Stimulated activated memory B cell treated with anti-CD40 and anti-IgM and Interleukin-4, amounts not matched to agents 10 μg/mL and 1 μg/mL and 100 μg/mL, for 72 hours (primary cell): ENCODE measurements around the gene CDON.
"Not testable (repeated sequence)": the region's sequence is repeated elsewhere in the genome, so short reads cannot be mapped to it uniquely, and the experiment has no call there.

Experiments
- ATAC-seq: fragments of 150-1000 bp; cut with Tn5 transposase; 2 replicates; pipeline ENCODE4 v1.10.0; 2021
- H3K27ac Mint-ChIP-seq: one replicate; pipeline ENCODE4 v1.8.0; 2022; ENCODE audit warnings: mild to moderate bottlenecking, mixed read lengths
- H3K27me3 Mint-ChIP-seq: one replicate; pipeline ENCODE4 v1.8.0; 2022; ENCODE audit warnings: mixed read lengths
- H3K36me3 Mint-ChIP-seq: one replicate; pipeline ENCODE4 v1.8.0; 2022; ENCODE audit warnings: mixed read lengths
- H3K4me1 Mint-ChIP-seq: one replicate; pipeline ENCODE4 v1.8.0; 2022; ENCODE audit warnings: mixed read lengths
- H3K4me3 Mint-ChIP-seq: one replicate; pipeline ENCODE4 v1.8.0; 2022; ENCODE audit warnings: mild to moderate bottlenecking, moderate library complexity, mixed read lengths
- H3K9me3 Mint-ChIP-seq: one replicate; pipeline ENCODE4 v1.8.0; 2022; ENCODE audit warnings: mixed read lengths

Gene CDON

GRCh38 chr11:126034933-126035425, 27.7 kb downstream of the CDON start:
- Mint-ChIP-seq H3K27ac (no peak overlapping the region), H3K36me3 (no peaks in the 10 kb centered on the region), H3K9me3 (peaks cover 4% of the 10 kb centered on the region), H3K27me3 (peaks cover 52% of the 10 kb centered on the region), H3K4me1 (no peaks in the 10 kb centered on the region), H3K4me3 (no peak overlapping the region)
- ATAC-seq, result no peak

GRCh38 chr11:126034039-126034932, 28.4 kb downstream of the CDON start:
- Mint-ChIP-seq H3K27me3 (peaks cover 52% of the 10 kb centered on the region), H3K9me3 (peaks cover 4% of the 10 kb centered on the region)

DNA sequence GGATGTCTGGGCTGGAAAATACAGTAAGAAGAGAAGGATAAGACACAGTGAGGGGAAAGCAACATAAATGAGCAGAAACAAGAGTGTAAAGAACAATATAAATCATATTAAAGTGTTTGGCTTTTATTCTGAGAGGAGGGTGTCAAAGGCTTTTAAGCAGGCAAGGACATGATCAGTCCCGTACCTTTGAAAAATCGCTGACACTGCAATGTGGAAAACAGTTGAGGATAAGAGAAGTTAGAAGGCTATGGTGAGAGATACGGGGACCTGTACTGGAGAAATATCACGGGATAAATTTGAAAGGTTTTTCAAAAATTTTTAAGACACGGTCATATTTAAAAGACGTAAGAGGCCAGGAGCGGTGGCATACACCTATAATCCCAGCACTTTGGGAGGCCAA, 30.3 kb downstream of the CDON start:
- Mint-ChIP-seq H3K27me3 (peaks cover 43% of the 10 kb centered on the region), H3K27ac (no peak overlapping the region), H3K9me3 (peaks cover 4% of the 10 kb centered on the region), H3K4me3 (no peak overlapping the region), H3K4me1 (no peaks in the 10 kb centered on the region), H3K36me3 (no peaks in the 10 kb centered on the region)
- ATAC-seq, result no peak

More at GRCh38 chr11:126034039-126034932, 28.4 kb downstream of the CDON start:
- ATAC-seq, result no peak
- H3K36me3 Mint-ChIP-seq, result no peaks in the 10 kb centered on the region
- H3K4me1 Mint-ChIP-seq, result no peaks in the 10 kb centered on the region
- H3K4me3 Mint-ChIP-seq, result no peak overlapping the region
- no peak overlapping the region for H3K27ac Mint-ChIP-seq

DNA sequence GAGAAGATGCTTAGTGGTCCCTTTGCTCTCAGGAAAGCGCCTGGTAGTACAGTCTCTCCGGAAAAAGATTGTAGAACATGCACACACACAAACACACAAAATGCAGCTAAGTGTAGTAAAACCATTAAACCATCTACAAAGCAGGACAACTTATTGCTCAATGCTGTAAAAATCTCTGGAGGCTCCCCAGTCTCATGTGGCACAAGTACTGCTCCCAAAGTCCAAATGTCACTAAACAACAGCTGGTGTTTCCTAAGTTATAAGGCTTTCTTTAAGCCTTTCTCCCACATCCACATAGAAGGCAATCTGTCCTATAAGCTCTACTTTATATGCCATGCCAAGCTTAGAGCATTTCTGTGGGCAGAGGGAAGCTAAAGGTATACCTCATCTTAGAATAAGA, 32.9 kb downstream of the CDON start:
- no peak for ATAC-seq
- H3K27ac Mint-ChIP-seq, result no peak overlapping the region
- no peak overlapping the region for H3K4me3 Mint-ChIP-seq
- no peaks in the 10 kb centered on the region for H3K4me1 Mint-ChIP-seq
- peaks cover 33% of the 10 kb centered on the region for H3K27me3 Mint-ChIP-seq
- peaks cover 4% of the 10 kb centered on the region for H3K9me3 Mint-ChIP-seq
- H3K36me3 Mint-ChIP-seq, result no peaks in the 10 kb centered on the region

- ATAC-seq, result no peak
- Mint-ChIP-seq H3K27me3 (peaks cover 31% of the 10 kb centered on the region), H3K4me1 (no peaks in the 10 kb centered on the region), H3K36me3 (no peaks in the 10 kb centered on the region), H3K9me3 (peaks cover 4% of the 10 kb centered on the region), H3K27ac (no peak overlapping the region), H3K4me3 (no peak overlapping the region)
Observed at GRCh38 chr11:126029237-126029636, 33.4 kb downstream of the CDON start.

DNA sequence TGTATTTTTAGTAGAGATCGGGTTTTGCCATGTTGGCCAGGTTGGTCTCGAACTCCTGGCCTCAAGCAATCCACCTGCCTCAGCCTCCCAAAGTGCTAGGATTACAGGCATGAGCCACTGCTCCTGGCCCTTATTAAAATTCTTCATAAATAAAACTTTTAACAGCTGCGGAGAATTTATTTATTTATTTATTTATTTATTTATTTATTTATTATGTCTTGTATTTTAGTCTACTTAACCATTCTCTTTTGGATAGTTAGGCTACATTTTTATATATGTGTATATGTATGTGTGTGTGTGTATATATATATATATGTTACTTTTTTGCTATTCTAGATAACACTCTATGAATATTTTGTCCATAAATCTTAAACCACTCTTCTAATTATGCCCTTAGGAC, 34.1 kb downstream of the CDON start:
- not testable (repeated sequence) for H3K4me1 Mint-ChIP-seq, H3K9me3 Mint-ChIP-seq, H3K4me3 Mint-ChIP-seq, H3K36me3 Mint-ChIP-seq, H3K27ac Mint-ChIP-seq, ATAC-seq
- peaks cover 25% of the 10 kb centered on the region for H3K27me3 Mint-ChIP-seq

GRCh38 chr11:126026579-126026978, 36.1 kb downstream of the CDON start:
- peaks cover 6% of the 10 kb centered on the region for H3K27me3 Mint-ChIP-seq

GRCh38 chr11:126025822-126026221, 36.8 kb downstream of the CDON start:
- H3K9me3 Mint-ChIP-seq, result no peaks in the 10 kb centered on the region
- H3K27me3 Mint-ChIP-seq, result no peaks in the 10 kb centered on the region
- H3K4me3 Mint-ChIP-seq, result no peak overlapping the region
- no peak overlapping the region for H3K27ac Mint-ChIP-seq
- no peaks in the 10 kb centered on the region for H3K36me3 Mint-ChIP-seq
- no peaks in the 10 kb centered on the region for H3K4me1 Mint-ChIP-seq
- ATAC-seq, result no peak

More at GRCh38 chr11:126026579-126026978, 36.1 kb downstream of the CDON start:
- no peaks in the 10 kb centered on the region for H3K4me1 Mint-ChIP-seq
- no peaks in the 10 kb centered on the region for H3K9me3 Mint-ChIP-seq
- no peak overlapping the region for H3K27ac Mint-ChIP-seq
- H3K4me3 Mint-ChIP-seq, result no peak overlapping the region
- H3K36me3 Mint-ChIP-seq, result no peaks in the 10 kb centered on the region
- no peak for ATAC-seq

GRCh38 chr11:126024123-126024522, 38.5 kb downstream of the CDON start:
- ATAC-seq, result no peak
- Mint-ChIP-seq H3K27me3 (no peaks in the 10 kb centered on the region), H3K4me3 (no peak overlapping the region), H3K9me3 (no peaks in the 10 kb centered on the region), H3K4me1 (no peaks in the 10 kb centered on the region), H3K36me3 (no peaks in the 10 kb centered on the region), H3K27ac (no peak overlapping the region)

DNA sequence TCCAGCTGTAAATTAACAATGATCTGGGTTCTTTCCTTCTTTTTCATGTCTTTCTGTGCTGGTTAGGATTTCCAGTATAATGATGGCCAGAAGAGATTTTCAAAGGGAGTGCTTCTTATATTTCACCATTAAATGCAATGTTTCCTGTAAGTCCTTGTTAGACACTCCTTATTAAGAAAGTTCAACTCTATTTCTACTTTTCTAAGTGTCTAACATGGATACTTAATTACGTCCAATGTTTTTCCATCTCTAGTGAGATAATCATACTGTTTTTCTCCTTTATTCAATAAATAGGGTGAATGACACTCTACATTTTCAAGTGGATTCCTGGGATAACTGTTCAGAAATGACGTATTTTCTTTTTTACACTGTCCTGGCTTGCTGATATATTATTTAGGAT, 49.8 kb downstream of the CDON start:
- Mint-ChIP-seq H3K36me3 (no peaks in the 10 kb centered on the region), H3K27ac (no peak overlapping the region), H3K4me1 (no peaks in the 10 kb centered on the region), H3K9me3 (no peaks in the 10 kb centered on the region), H3K27me3 (peaks cover 17% of the 10 kb centered on the region), H3K4me3 (no peak overlapping the region)
- ATAC-seq, result no peak

- ATAC-seq, result no peak
- Mint-ChIP-seq H3K4me3 (no peak overlapping the region), H3K36me3 (no peaks in the 10 kb centered on the region), H3K4me1 (no peaks in the 10 kb centered on the region), H3K27ac (no peak overlapping the region), H3K9me3 (no peaks in the 10 kb centered on the region), H3K27me3 (peaks cover 17% of the 10 kb centered on the region)
Observed at GRCh38 chr11:126011754-126012153, 50.9 kb downstream of the CDON start.

- Mint-ChIP-seq H3K4me3 (no peak overlapping the region), H3K27ac (no peak overlapping the region), H3K4me1 (no peaks in the 10 kb centered on the region), H3K9me3 (no peaks in the 10 kb centered on the region), H3K36me3 (no peaks in the 10 kb centered on the region), H3K27me3 (peaks cover 17% of the 10 kb centered on the region)
- ATAC-seq, result no peak
Observed at GRCh38 chr11:126011265-126011664, 51.4 kb downstream of the CDON start.

DNA sequence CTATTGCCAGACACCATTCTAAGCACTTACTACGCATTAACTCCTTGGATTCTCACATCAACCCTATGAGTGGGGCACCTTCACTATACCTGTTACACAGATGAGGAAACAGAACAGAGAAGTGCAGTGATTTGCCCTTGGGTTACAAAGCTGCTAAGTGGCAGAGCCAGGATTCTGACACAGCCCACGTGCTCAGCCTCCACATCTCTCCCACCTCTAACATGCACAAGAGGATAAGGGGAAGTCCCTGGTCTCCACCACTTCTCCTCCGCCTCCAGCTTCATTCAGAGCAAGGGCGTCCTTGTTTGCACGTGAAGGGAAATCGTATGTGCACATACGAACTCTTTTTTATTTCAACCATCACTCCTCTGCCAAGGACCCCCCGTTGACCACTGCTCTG, 53.7 kb downstream of the CDON start:
- Mint-ChIP-seq H3K4me1 (no peaks in the 10 kb centered on the region), H3K27me3 (peaks cover 12% of the 10 kb centered on the region), H3K4me3 (no peak overlapping the region), H3K9me3 (no peaks in the 10 kb centered on the region), H3K36me3 (no peaks in the 10 kb centered on the region), H3K27ac (no peak overlapping the region)
- ATAC-seq, result peak; percentile 8

GRCh38 chr11:126007238-126007637, 55.4 kb downstream of the CDON start:
- H3K4me1 Mint-ChIP-seq, result no peaks in the 10 kb centered on the region
- peaks cover 15% of the 10 kb centered on the region for H3K27me3 Mint-ChIP-seq
- ATAC-seq, result no peak
- no peak overlapping the region for H3K4me3 Mint-ChIP-seq
- no peaks in the 10 kb centered on the region for H3K36me3 Mint-ChIP-seq
- no peaks in the 10 kb centered on the region for H3K9me3 Mint-ChIP-seq
- no peak overlapping the region for H3K27ac Mint-ChIP-seq

DNA sequence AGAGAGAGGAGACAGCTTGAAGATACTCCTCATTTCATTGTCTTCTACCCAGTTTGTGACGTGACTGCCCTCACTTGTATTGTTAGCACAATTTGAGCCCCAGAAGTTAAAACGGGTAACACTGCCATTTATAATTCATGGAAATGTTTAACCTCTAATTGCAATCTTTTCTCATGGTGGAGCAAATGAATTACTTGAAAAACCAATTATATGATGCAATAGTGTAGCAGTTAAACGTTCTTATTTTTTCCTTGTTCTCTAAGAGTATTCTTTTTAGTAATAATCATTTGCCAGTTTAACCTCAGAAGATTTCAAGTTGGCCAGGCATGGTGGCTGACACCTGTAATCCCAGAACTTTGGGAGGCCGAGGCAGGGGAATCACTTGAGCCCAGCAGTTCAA, 56.6 kb downstream of the CDON start:
- Mint-ChIP-seq H3K4me3 (no peak overlapping the region), H3K4me1 (no peaks in the 10 kb centered on the region), H3K27me3 (peaks cover 15% of the 10 kb centered on the region), H3K36me3 (no peaks in the 10 kb centered on the region), H3K27ac (no peak overlapping the region), H3K9me3 (no peaks in the 10 kb centered on the region)
- no peak for ATAC-seq

GRCh38 chr11:126002181-126002580, 60.5 kb downstream of the CDON start:
- no peak overlapping the region for H3K27ac Mint-ChIP-seq
- H3K4me1 Mint-ChIP-seq, result no peaks in the 10 kb centered on the region
- no peaks in the 10 kb centered on the region for H3K36me3 Mint-ChIP-seq
- H3K4me3 Mint-ChIP-seq, result no peak overlapping the region
- H3K9me3 Mint-ChIP-seq, result no peaks in the 10 kb centered on the region
- no peak for ATAC-seq
- peaks cover 24% of the 10 kb centered on the region for H3K27me3 Mint-ChIP-seq
